HepG2 (cell line): ENCODE results near the gene FAM219B. TPM values are rescaled to one million over a fixed set of nuclear protein-coding genes. Genes with fewer than 3 reads are reported as not detected.

Experiments
- ATAC-seq: fragments of 200-7000 bp; cut with Tn5 transposase; 3 replicates; pipeline ENCODE4 v1.9.1; 2020; ENCODE audit warnings: mild to moderate bottlenecking, moderate library complexity
- BruUV-seq: library from RNA; stranded (reverse); fragments of 400-500 nt; replicated peaks from 2 replicates; lab custom pipeline; 2021; lab: Mats Ljungman, UMichigan
- CTCF ChIA-PET: fragments of 300-600 bp; formaldehyde crosslinking; extraction: SDS; loops from one replicate; lab custom pipeline; 2021; ENCODE audit warnings: low total read pairs, inconsistent platforms, low intra/inter-chr PET ratio; lab: Yijun Ruan, JAX
- POLR2A ChIA-PET: fragments of 350-600 bp; sonication (Branson Sonifier 250); formaldehyde crosslinking; loops from one replicate; lab custom pipeline; 2020; ENCODE audit warnings: antibody characterized with exemption, inconsistent platforms; lab: Yijun Ruan, JAX
- DNase-seq: peaks from one replicate; pipeline ENCODE4 v3.0.0-alpha.2; 2015; ENCODE audit warnings: low spot score
- FAIRE-seq: peaks from 3 replicates; lab custom pipeline; 2011; peaks lifted over from hg19 to GRCh38; lab: Jason Lieb, UNC
- H2AFZ ChIP-seq: one replicate; pipeline ENCODE4 v1.6.1; 2011; ENCODE audit warnings: low read length, inconsistent platforms
- H3K27ac ChIP-seq: fragments of 300-600 bp; 3 replicates; pipeline ENCODE4 v1.8.0; 2011; ENCODE audit warnings: mixed run types, mild to moderate bottlenecking, mixed read lengths, low read length, inconsistent platforms; ENCODE audit not compliant: insufficient read depth; ENCODE audit errors: extremely low read length
- H3K27me3 ChIP-seq, 2 experiments: fragments of 200-600 bp in 1 of 2; 2 replicates in 1 of 2; 3 replicates in 1 of 2; pipeline versions ENCODE4 v1.6.0 to v1.8.0; 2011; ENCODE audit warnings: low read length in 2 of 2, mild to moderate bottlenecking in 2 of 2, moderate library complexity in 2 of 2, inconsistent platforms in 1 of 2; ENCODE audit not compliant: insufficient read depth in 2 of 2, control insufficient read depth in 1 of 2
- H3K36me3 ChIP-seq, 2 experiments: fragments of 200-600 bp in 1 of 2; replicated peaks in 1 of 2; 2 replicates in 1 of 2; 3 replicates in 1 of 2; pipeline versions ENCODE4 v1.5.1 to v1.8.0; 2011; ENCODE audit warnings: low read length in 2 of 2, inconsistent platforms in 1 of 2; ENCODE audit not compliant: insufficient read depth in 2 of 2, control insufficient read depth in 1 of 2
- H3K4me1 ChIP-seq: 2 replicates; pipeline ENCODE4 v1.5.1; 2012; ENCODE audit warnings: low read length, inconsistent platforms; ENCODE audit not compliant: insufficient read depth
- H3K4me2 ChIP-seq: 2 replicates; pipeline ENCODE4 v1.6.0; 2011; ENCODE audit warnings: low read depth, low read length, inconsistent platforms
- H3K4me3 ChIP-seq, 3 experiments: fragments of 200-600 bp in 1 of 3; sonication (generic), shearing (Covaris generic) in 1 of 3; replicated peaks in 1 of 3; 2 replicates each; pipeline ENCODE4 v1.5.1; 2011 to 2016; ENCODE audit warnings: low read length in 3 of 3, inconsistent platforms in 2 of 3, low read depth in 2 of 3, mild to moderate bottlenecking in 2 of 3, control low read depth in 1 of 3, mixed read lengths in 1 of 3; ENCODE audit not compliant: insufficient read depth in 1 of 3
- H3K79me2 ChIP-seq: one replicate; pipeline ENCODE4 v1.6.1; 2011; ENCODE audit warnings: low read length, inconsistent platforms; ENCODE audit not compliant: insufficient read depth
- H3K9ac ChIP-seq: 2 replicates; pipeline ENCODE4 v1.6.0; 2011; ENCODE audit warnings: mild to moderate bottlenecking, low read depth, low read length, inconsistent platforms; ENCODE audit not compliant: insufficient read depth
- H3K9me3 ChIP-seq: 2 replicates; pipeline ENCODE4 v1.5.1; 2012; ENCODE audit warnings: mild to moderate bottlenecking, low read length
- H4K20me1 ChIP-seq: 2 replicates; pipeline ENCODE4 v1.6.0; 2011; ENCODE audit warnings: inconsistent platforms, mild to moderate bottlenecking, low read length, moderate library complexity; ENCODE audit not compliant: insufficient read depth
- ATF7-NPFF ChIP-seq: sonication (generic); formaldehyde crosslinking; IDR thresholded peaks from 2 replicates; pipeline ENCODE4 v1.8.1; 2023; ENCODE audit warnings: mild to moderate bottlenecking, low read depth, missing genetic modification reagents, moderate library complexity
- BCLAF1 ChIP-seq: fragments of 450-650 bp; IDR thresholded peaks from 2 replicates; pipeline ENCODE4 v1.6.1; 2017; ENCODE audit warnings: mild to moderate bottlenecking
- BORCS8-MEF2B ChIP-seq: sonication (generic); formaldehyde crosslinking; IDR thresholded peaks from 2 replicates; pipeline ENCODE4 v1.8.0; 2022; ENCODE audit warnings: mild to moderate bottlenecking, missing genetic modification reagents
- DDIT3 ChIP-seq: sonication (generic); formaldehyde crosslinking; IDR thresholded peaks from 2 replicates; pipeline ENCODE4 v1.4.0; 2020; ENCODE audit warnings: mild to moderate bottlenecking, missing genetic modification reagents
- HCFC1 ChIP-seq: fragments of 150-350 bp; IDR thresholded peaks from 2 replicates; pipeline ENCODE4 v1.6.1; 2014; ENCODE audit warnings: low read depth, low read length
- PAX8 ChIP-seq: sonication (generic); formaldehyde crosslinking; IDR thresholded peaks from 2 replicates; pipeline ENCODE4 v1.8.0; 2022; ENCODE audit warnings: mild to moderate bottlenecking, missing genetic modification reagents, borderline replicate concordance
- TOPORS ChIP-seq: sonication (generic); formaldehyde crosslinking; IDR thresholded peaks from 2 replicates; pipeline ENCODE4 v1.8.0; 2023; ENCODE audit warnings: mild to moderate bottlenecking, missing genetic modification reagents
- ZBTB1 ChIP-seq: sonication (generic); formaldehyde crosslinking; IDR thresholded peaks from 2 replicates; pipeline ENCODE4 v1.4.0; 2020; ENCODE audit warnings: missing genetic modification reagents, borderline replicate concordance
- ZBTB46 ChIP-seq: sonication (generic); formaldehyde crosslinking; IDR thresholded peaks from 2 replicates; pipeline ENCODE4 v1.4.0; 2020; ENCODE audit warnings: mild to moderate bottlenecking, missing genetic modification reagents, borderline replicate concordance
- ZKSCAN8 ChIP-seq: IDR thresholded peaks from 2 replicates; pipeline ENCODE4 v1.6.1; 2016; ENCODE audit warnings: borderline replicate concordance, missing genetic modification reagents, missing compliant biosample characterization
- ZNF160 ChIP-seq: sonication (generic); formaldehyde crosslinking; IDR thresholded peaks from 2 replicates; pipeline ENCODE4 v1.8.0; 2022; ENCODE audit warnings: mild to moderate bottlenecking, inconsistent platforms, missing genetic modification reagents
- ZNF251 ChIP-seq: sonication (generic); formaldehyde crosslinking; IDR thresholded peaks from 2 replicates; pipeline ENCODE4 v1.9.0; 2021; ENCODE audit warnings: mild to moderate bottlenecking, missing genetic modification reagents
- ZNF276 ChIP-seq: sonication (generic); formaldehyde crosslinking; IDR thresholded peaks from 2 replicates; pipeline ENCODE4 v1.4.0; 2020; ENCODE audit warnings: mild to moderate bottlenecking, low read depth, missing genetic modification reagents
- ZNF292 ChIP-seq: sonication (generic); formaldehyde crosslinking; IDR thresholded peaks from 2 replicates; pipeline ENCODE4 v1.8.1; 2022; ENCODE audit warnings: mild to moderate bottlenecking, low read depth, missing genetic modification reagents, borderline replicate concordance
- ZNF672 ChIP-seq: sonication (generic); formaldehyde crosslinking; IDR thresholded peaks from 2 replicates; pipeline ENCODE4 v1.8.1; 2022; ENCODE audit warnings: missing genetic modification reagents
- ZNF724P ChIP-seq: sonication (generic); formaldehyde crosslinking; IDR thresholded peaks from 2 replicates; pipeline ENCODE4 v1.8.0; 2022; ENCODE audit warnings: missing genetic modification reagents, borderline replicate concordance
- ZNF83 ChIP-seq: sonication (generic); formaldehyde crosslinking; IDR thresholded peaks from 2 replicates; pipeline ENCODE4 v1.4.0; 2020; ENCODE audit warnings: missing genetic modification reagents, mild to moderate bottlenecking, borderline replicate concordance
- WGBS: methylation state at CpG from one replicate; pipeline ENCODE4 v1.1.6; 2017; ENCODE audit warnings: low lambda C conversion rate; 5-methylcytosine and 5-hydroxymethylcytosine counted together
- in situ Hi-C: cut with HindIII; loops from 2 replicates; pipeline ENCODE4 v1.10.0; 2017; ENCODE audit warnings: low pct_unique_long_range_greater_than_20kb; ENCODE audit not compliant: extremely low pct_ligation_motif_present
- intact Hi-C: fragments of 100-400 bp; cut with micrococcal nuclease; formaldehyde crosslinking; loops from one replicate; pipeline ENCODE4 v1.10.0; 2022; ENCODE audit not compliant: unreplicated experiment
- polyA plus RNA-seq, 8 experiments: library from polyadenylated mRNA; depleted of rRNA in 3 of 8; stranded (reverse) in 7 of 8; unstranded in 1 of 8; fragments of >200 nt; fragmentation: Illumina TruSeq in 4 of 8; extraction: Trizol in 4 of 8; gene quantifications; 2 replicates each; pipeline versions ENCODE4 v1.2.1 to v1.2.3, GENCODE V29; 2011 to 2016; ENCODE audit warnings: low read depth in 4 of 8, missing spikeins in 1 of 8, mixed read lengths in 1 of 8; ENCODE audit not compliant: insufficient read depth in 1 of 8
- total RNA-seq, 5 experiments: library from RNA; depleted of rRNA; stranded (reverse); fragments of >200 nt; fragmentation: Illumina TruSeq; extraction: Trizol; gene quantifications; 2 replicates each; pipeline ENCODE4 v1.2.3, GENCODE V29; 2016; ENCODE audit warnings: low read depth in 1 of 5

FAM219B gene
- total and polyA plus RNA-seq, 2 of the 13 experiments (the other 11 are each of a cell fraction or from before 2014, with no cell fraction given) = 36.6 to 50.2 TPM

- TF ChIP-seq DDIT3 (CRISPR knock-in tag) = no peak
- TF ChIP-seq ZBTB1 (CRISPR knock-in tag) = no peak
- no peak for TF ChIP-seq ZBTB46 (CRISPR knock-in tag)
- TF ChIP-seq PAX8 (CRISPR knock-in tag) = no peak
- no peak for TF ChIP-seq BORCS8-MEF2B (CRISPR knock-in tag)
- TF ChIP-seq ZNF292 (CRISPR knock-in tag) = no peak
- TF ChIP-seq ZNF251 (CRISPR knock-in tag) = no peak
These were observed 22.1 kb upstream of the FAM219B start (continued) for GRCh38 chr15:74928771-74929198.

GRCh38 chr15:74924525-74924924, 17.9 kb upstream of the FAM219B start:
- FAIRE-seq = no peak

More at GRCh38 chr15:74924525-74924924, 17.9 kb upstream of the FAM219B start:
- Histone ChIP-seq H3K9me3 (no peaks in the 10 kb centered on the region), H3K4me3 (no peak overlapping the region), H3K27ac (no peak overlapping the region), H3K9ac (no peak overlapping the region), H3K4me2 (no peak overlapping the region), H4K20me1 (peaks cover 4% of the 10 kb centered on the region; the same call in 1 of the 2 replicates), H3K79me2 (peaks cover 11% of the 10 kb centered on the region), H3K36me3 (peaks cover 15 to 62% of the 10 kb centered on the region in 2 experiments), H3K4me1 (peaks cover 15% of the 10 kb centered on the region), H3K27me3 (no peaks in the 10 kb centered on the region), H2AFZ (no peak overlapping the region)
- TF ChIP-seq TOPORS (CRISPR knock-in tag) (no peak), BCLAF1 (no peak), ZNF724P (CRISPR knock-in tag) (no peak), ZNF672 (no peak), ZNF83 (CRISPR knock-in tag) (no peak), ZNF160 (CRISPR knock-in tag) (no peak), ATF7-NPFF (CRISPR knock-in tag) (no peak), ZKSCAN8 (CRISPR knock-in tag) (no peak), HCFC1 (no peak), ZNF276 (CRISPR knock-in tag) (no peak)
- in situ Hi-C loops = no loop called here
- BruUV-seq = no TSS peak
- intact Hi-C loops = no loop called here
- POLR2A ChIA-PET = interaction anchor here (1.5 kb wide), 1 partner anchor 18 kb away, joined by 4 read pairs; the partner anchor contains the start of gene FAM219B
- ATAC-seq = no peak
- WGBS = 95% methylated on average over 3 of the region's 3 CpGs
- DNase-seq = no peak
- CTCF ChIA-PET = no interaction called here
